ENCODE data around the gene AMOTL2.

DNA sequence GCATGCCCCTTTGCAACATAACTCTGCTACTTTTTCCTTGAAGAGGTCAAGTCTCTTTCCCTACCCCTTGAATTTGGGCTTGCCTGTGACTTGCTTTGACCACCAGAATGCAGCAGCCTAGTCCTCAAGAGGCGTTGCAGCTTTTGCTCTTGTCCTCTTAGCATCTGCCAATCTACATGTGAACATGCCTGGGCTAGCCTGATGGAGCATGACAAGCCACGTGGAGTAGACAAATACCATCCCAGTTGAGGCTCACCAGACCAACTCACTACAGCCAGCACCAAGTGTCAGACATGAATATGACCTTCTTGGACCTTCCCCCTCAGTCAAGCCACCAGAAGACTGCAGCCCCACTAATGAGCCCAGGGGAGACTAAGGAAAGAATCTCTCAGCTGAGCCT lies 32.9 kb downstream of the AMOTL2 start:
- TF ChIP-seq, protein P1, sequence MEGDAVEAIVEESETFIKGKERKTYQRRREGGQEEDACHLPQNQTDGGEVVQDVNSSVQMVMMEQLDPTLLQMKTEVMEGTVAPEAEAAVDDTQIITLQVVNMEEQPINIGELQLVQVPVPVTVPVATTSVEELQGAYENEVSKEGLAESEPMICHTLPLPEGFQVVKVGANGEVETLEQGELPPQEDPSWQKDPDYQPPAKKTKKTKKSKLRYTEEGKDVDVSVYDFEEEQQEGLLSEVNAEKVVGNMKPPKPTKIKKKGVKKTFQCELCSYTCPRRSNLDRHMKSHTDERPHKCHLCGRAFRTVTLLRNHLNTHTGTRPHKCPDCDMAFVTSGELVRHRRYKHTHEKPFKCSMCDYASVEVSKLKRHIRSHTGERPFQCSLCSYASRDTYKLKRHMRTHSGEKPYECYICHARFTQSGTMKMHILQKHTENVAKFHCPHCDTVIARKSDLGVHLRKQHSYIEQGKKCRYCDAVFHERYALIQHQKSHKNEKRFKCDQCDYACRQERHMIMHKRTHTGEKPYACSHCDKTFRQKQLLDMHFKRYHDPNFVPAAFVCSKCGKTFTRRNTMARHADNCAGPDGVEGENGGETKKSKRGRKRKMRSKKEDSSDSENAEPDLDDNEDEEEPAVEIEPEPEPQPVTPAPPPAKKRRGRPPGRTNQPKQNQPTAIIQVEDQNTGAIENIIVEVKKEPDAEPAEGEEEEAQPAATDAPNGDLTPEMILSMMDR (conservative IDR thresholded peaks at IDR 0.05; ENCODE audit: low read depth, low read length), result no peak
- TF ChIP-seq EZH2 (IDR thresholded peaks at IDR 0.05; ENCODE audit: low read length, unreplicated experiment), result no peak

All from PC-3 (cell line).